OCI-LY1 (cell line): Measurements from ENCODE around the gene PPP1R10.

Experiments
- H2AFZ ChIP-seq: fragments of 200-600 bp; sonication (generic), shearing (Covaris generic); 2 replicates; pipeline ENCODE4 v1.6.0; 2014; ENCODE audit warnings: antibody characterized with exemption, mild to moderate bottlenecking, low read length
- H3F3A ChIP-seq: fragments of 200-600 bp; sonication (generic), shearing (Covaris generic); 2 replicates; pipeline ENCODE4 v1.6.0; 2014; ENCODE audit warnings: mild to moderate bottlenecking, antibody characterized with exemption, low read length, moderate library complexity; ENCODE audit not compliant: insufficient read depth
- H3K27ac ChIP-seq: fragments of 200-600 bp; sonication (generic); 2 replicates; pipeline ENCODE4 v1.5.1; 2014; ENCODE audit warnings: low read length, mixed run types, mild to moderate bottlenecking, low read depth; ENCODE audit not compliant: poor library complexity, severe bottlenecking
- H3K27me3 ChIP-seq: fragments of 200-600 bp; sonication (generic); 2 replicates; pipeline ENCODE4 v1.6.0; 2014; ENCODE audit warnings: antibody characterized with exemption, mild to moderate bottlenecking, low read length, moderate library complexity; ENCODE audit not compliant: insufficient read depth
- H3K36me3 ChIP-seq: fragments of 200-600 bp; sonication (generic); 2 replicates; pipeline ENCODE4 v1.6.1; 2014; ENCODE audit warnings: mild to moderate bottlenecking, antibody characterized with exemption, low read length, moderate library complexity, mixed read lengths; ENCODE audit not compliant: insufficient read depth
- H3K4me1 ChIP-seq: fragments of 200-600 bp; sonication (generic); 2 replicates; pipeline ENCODE4 v1.5.1; 2014; ENCODE audit warnings: mild to moderate bottlenecking, low read length, moderate library complexity; ENCODE audit not compliant: insufficient read depth, severe bottlenecking
- H3K4me2 ChIP-seq: fragments of 200-600 bp; sonication (generic), shearing (Covaris generic); 2 replicates; pipeline ENCODE4 v1.6.1; 2014; ENCODE audit warnings: low read length
- H3K4me3 ChIP-seq: fragments of 200-600 bp; sonication (generic); 2 replicates; pipeline ENCODE4 v1.5.1; 2014; ENCODE audit warnings: low read length, low read depth, mild to moderate bottlenecking, mixed read lengths; ENCODE audit not compliant: poor library complexity, severe bottlenecking
- H3K79me2 ChIP-seq: fragments of 200-600 bp; shearing (Covaris generic); 2 replicates; pipeline ENCODE4 v1.6.1; 2016; ENCODE audit warnings: mixed run types, low read length, mixed read lengths; ENCODE audit not compliant: insufficient read depth
- H3K9ac ChIP-seq: fragments of 200-600 bp; sonication (generic), shearing (Covaris generic); 2 replicates; pipeline ENCODE4 v1.6.1; 2014; ENCODE audit warnings: mild to moderate bottlenecking, low read length, mixed read lengths
- H3K9me2 ChIP-seq: fragments of 200-600 bp; sonication (generic), shearing (Covaris generic); 2 replicates; pipeline ENCODE4 v1.6.1; 2014; ENCODE audit warnings: low read depth, mild to moderate bottlenecking, low read length, mixed read lengths
- H3K9me3 ChIP-seq: fragments of 200-600 bp; shearing (Covaris generic); 2 replicates; pipeline ENCODE4 v1.6.1; 2014; ENCODE audit warnings: low read length, mixed read lengths
- H4K20me1 ChIP-seq: fragments of 200-600 bp; sonication (generic), shearing (Covaris generic); 2 replicates; pipeline ENCODE4 v1.6.0; 2016; ENCODE audit warnings: mild to moderate bottlenecking, low read length; ENCODE audit not compliant: insufficient read depth
- CTCF ChIP-seq: fragments of 200-600 bp; sonication (generic), shearing (Covaris generic); IDR thresholded peaks from 2 replicates; pipeline ENCODE4 v1.5.1; 2017; ENCODE audit warnings: mild to moderate bottlenecking, antibody characterized with exemption, low read length, moderate library complexity, mixed read lengths
- EZH2 ChIP-seq: fragments of 200-600 bp; sonication (generic), shearing (Covaris generic); IDR thresholded peaks from 2 replicates; pipeline ENCODE4 v1.8.0; 2017; ENCODE audit warnings: borderline replicate concordance, mixed run types, mild to moderate bottlenecking, antibody characterized with exemption, low read length, moderate library complexity, mixed read lengths

PPP1R10 gene

GRCh38 chr6:30618270-30618797 is 1.3 kb upstream of the PPP1R10 start:
- H2AFZ ChIP-seq = no peak overlapping the region

GRCh38 chr6:30617565-30618269 is 674 bp upstream of the PPP1R10 start, which contains the start of gene MRPS18B:
MRPS18B (plus strand) TSS chr6:30617840; CDS start chr6:30617866, 26 bp downstream.
- H3K27ac ChIP-seq = peak within 1 kb of the TSS; percentile 93
- H2AFZ ChIP-seq = no peak within 1 kb of the TSS
- H3K27me3 ChIP-seq = no peaks in the 10 kb centered on the region
- no peaks in the 10 kb centered on the region for H3K9me2 ChIP-seq
- peak within 1 kb of the TSS; percentile 100 for H3K9ac ChIP-seq
- H4K20me1 ChIP-seq = no peaks in the 10 kb centered on the region
- H3K4me1 ChIP-seq = peaks cover 33% of the 10 kb centered on the region
- peak within 1 kb of the TSS; percentile 98 for H3K4me2 ChIP-seq
- no peaks in the 10 kb centered on the region for H3K9me3 ChIP-seq
- TF ChIP-seq CTCF (no peak), EZH2 (no peak)
- H3F3A ChIP-seq = 0 out of 2 replicates have a peak, but pooled peaks cover 2% of the 10 kb centered on the region
- H3K36me3 ChIP-seq = peaks cover 73% of the 10 kb centered on the region
- H3K79me2 ChIP-seq = peaks cover 42% of the 10 kb centered on the region
- peak within 1 kb of the TSS; percentile 97 for H3K4me3 ChIP-seq

More at GRCh38 chr6:30618270-30618797, 1.3 kb upstream of the PPP1R10 start:
- H3K9ac ChIP-seq = peak overlapping the region; percentile 100
- no peaks in the 10 kb centered on the region for H3K9me3 ChIP-seq
- H3K27me3 ChIP-seq = no peaks in the 10 kb centered on the region
- H3F3A ChIP-seq = 0 out of 2 replicates have a peak, but pooled peaks cover 2% of the 10 kb centered on the region
- H3K79me2 ChIP-seq = peaks cover 42% of the 10 kb centered on the region
- H3K4me3 ChIP-seq = peak overlapping the region; percentile 92
- H3K9me2 ChIP-seq = no peaks in the 10 kb centered on the region
- no peaks in the 10 kb centered on the region for H4K20me1 ChIP-seq
- TF ChIP-seq CTCF = no peak
- no peak for TF ChIP-seq EZH2
- H3K36me3 ChIP-seq = peaks cover 73% of the 10 kb centered on the region
- H3K4me2 ChIP-seq = peak overlapping the region; percentile 98
- peaks cover 27% of the 10 kb centered on the region for H3K4me1 ChIP-seq
- peak overlapping the region; percentile 86 for H3K27ac ChIP-seq

- Histone ChIP-seq H3F3A (0 out of 2 replicates have a peak, but pooled peaks cover 2% of the 10 kb centered on the region), H3K36me3 (peaks cover 73% of the 10 kb centered on the region), H2AFZ (no peak overlapping the region)
Measured at GRCh38 chr6:30615958-30616810, 859 bp downstream of the PPP1R10 start.

More at GRCh38 chr6:30615958-30616810, 859 bp downstream of the PPP1R10 start:
- no peaks in the 10 kb centered on the region for H3K27me3 ChIP-seq
- no peaks in the 10 kb centered on the region for H4K20me1 ChIP-seq
- H3K4me3 ChIP-seq = peak overlapping the region; percentile 97
- H3K79me2 ChIP-seq = peaks cover 42% of the 10 kb centered on the region
- TF ChIP-seq EZH2 (no peak), CTCF (no peak)
- H3K27ac ChIP-seq = peak overlapping the region; percentile 93
- H3K9ac ChIP-seq = peak overlapping the region; percentile 99
- H3K9me3 ChIP-seq = no peaks in the 10 kb centered on the region
- peaks cover 44% of the 10 kb centered on the region for H3K4me1 ChIP-seq
- peak overlapping the region; percentile 88 for H3K4me2 ChIP-seq
- H3K9me2 ChIP-seq = no peaks in the 10 kb centered on the region
